Vagina (tissue), 2 donors: Measurements from ENCODE around the gene CNGA4.

ENCODE experiments used
- CTCF ChIP-seq, 3 experiments: fragments of 450-650 bp in 2 of 3; fragments of 200-600 bp in 1 of 3; sonication (generic) in 1 of 3; IDR thresholded peaks; one replicate each; pipeline ENCODE4 v1.5.1; 2017 to 2019; ENCODE audit warnings: antibody characterized with exemption in 3 of 3, mild to moderate bottlenecking in 2 of 3, moderate library complexity in 2 of 3
- POLR2AphosphoS5 ChIP-seq, 2 donors: sonication (generic); formaldehyde crosslinking; IDR thresholded peaks; one replicate each; pipeline ENCODE4 v1.9.0; 2017; ENCODE audit warnings: antibody characterized with exemption in 2 of 2, mild to moderate bottlenecking in 2 of 2, low read depth in 1 of 2; ENCODE audit not compliant: insufficient read depth in 1 of 2

- no peak for TF ChIP-seq CTCF (IDR thresholded peaks at IDR 0.05)
- TF ChIP-seq POLR2AphosphoS5 (IDR thresholded peaks at IDR 0.05; ENCODE audit: insufficient read depth in 1 of 2, low read depth in 1 of 2), result no peak
These were observed 19.7 kb downstream of the CNGA4 start for GRCh38 chr11:6258571-6259081.
